Measurements from ENCODE around the gene AP3D1.

The AP3D1 gene

GRCh38 chr19:2145831-2146241 lies 5.5 kb downstream of the AP3D1 start:
- TF ChIP-seq, protein P1, sequence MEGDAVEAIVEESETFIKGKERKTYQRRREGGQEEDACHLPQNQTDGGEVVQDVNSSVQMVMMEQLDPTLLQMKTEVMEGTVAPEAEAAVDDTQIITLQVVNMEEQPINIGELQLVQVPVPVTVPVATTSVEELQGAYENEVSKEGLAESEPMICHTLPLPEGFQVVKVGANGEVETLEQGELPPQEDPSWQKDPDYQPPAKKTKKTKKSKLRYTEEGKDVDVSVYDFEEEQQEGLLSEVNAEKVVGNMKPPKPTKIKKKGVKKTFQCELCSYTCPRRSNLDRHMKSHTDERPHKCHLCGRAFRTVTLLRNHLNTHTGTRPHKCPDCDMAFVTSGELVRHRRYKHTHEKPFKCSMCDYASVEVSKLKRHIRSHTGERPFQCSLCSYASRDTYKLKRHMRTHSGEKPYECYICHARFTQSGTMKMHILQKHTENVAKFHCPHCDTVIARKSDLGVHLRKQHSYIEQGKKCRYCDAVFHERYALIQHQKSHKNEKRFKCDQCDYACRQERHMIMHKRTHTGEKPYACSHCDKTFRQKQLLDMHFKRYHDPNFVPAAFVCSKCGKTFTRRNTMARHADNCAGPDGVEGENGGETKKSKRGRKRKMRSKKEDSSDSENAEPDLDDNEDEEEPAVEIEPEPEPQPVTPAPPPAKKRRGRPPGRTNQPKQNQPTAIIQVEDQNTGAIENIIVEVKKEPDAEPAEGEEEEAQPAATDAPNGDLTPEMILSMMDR (conservative IDR thresholded peaks at IDR 0.05; ENCODE audit: low read depth, low read length): no peak
- Histone ChIP-seq H2AFZ (ENCODE audit: low read depth) (no peak overlapping the region), H3K4me3 (IDR thresholded peaks at IDR 0.05; ENCODE audit: insufficient read depth, low read depth, low read length) (no peak overlapping the region), H4K20me1 (ENCODE audit: insufficient read depth) (no peaks in the 10 kb centered on the region), H3K79me2 (ENCODE audit: insufficient read depth, low read depth) (peaks cover 99% of the 10 kb centered on the region), H3K4me2 (no peak overlapping the region), H3K27ac (no peak overlapping the region), H3K36me3 (ENCODE audit: insufficient read depth) (no peaks in the 10 kb centered on the region), H3K27me3 (ENCODE audit: insufficient read depth, low read depth) (no peaks in the 10 kb centered on the region), H3K9ac (no peak overlapping the region), H3K4me1 (ENCODE audit: low read depth, poor library complexity, severe bottlenecking) (peaks cover 12% of the 10 kb centered on the region)

- Histone ChIP-seq H3K4me1 (ENCODE audit: low read depth, poor library complexity, severe bottlenecking) (no peaks in the 10 kb centered on the region), H3K9ac (no peak overlapping the region), H3K4me3 (IDR thresholded peaks at IDR 0.05; ENCODE audit: insufficient read depth, low read depth, low read length) (no peak overlapping the region), H4K20me1 (ENCODE audit: insufficient read depth) (no peaks in the 10 kb centered on the region), H3K27ac (no peak overlapping the region), H3K79me2 (ENCODE audit: insufficient read depth, low read depth) (peaks cover 85% of the 10 kb centered on the region), H2AFZ (ENCODE audit: low read depth) (no peak overlapping the region), H3K27me3 (ENCODE audit: insufficient read depth, low read depth) (no peaks in the 10 kb centered on the region), H3K4me2 (no peak overlapping the region), H3K36me3 (ENCODE audit: insufficient read depth) (no peaks in the 10 kb centered on the region)
- TF ChIP-seq, protein P1 (conservative IDR thresholded peaks at IDR 0.05; ENCODE audit: low read depth, low read length): no peak
Measured at GRCh38 chr19:2144190-2144589, 7.2 kb downstream of the AP3D1 start.

GRCh38 chr19:2142173-2142829 lies 9.1 kb downstream of the AP3D1 start:
- Histone ChIP-seq H3K4me1 (ENCODE audit: low read depth, poor library complexity, severe bottlenecking) (no peaks in the 10 kb centered on the region), H3K27me3 (ENCODE audit: insufficient read depth, low read depth) (no peaks in the 10 kb centered on the region), H3K79me2 (ENCODE audit: insufficient read depth, low read depth) (peaks cover 66% of the 10 kb centered on the region), H3K4me3 (IDR thresholded peaks at IDR 0.05; ENCODE audit: insufficient read depth, low read depth, low read length) (no peak overlapping the region), H3K9ac (no peak overlapping the region), H3K36me3 (ENCODE audit: insufficient read depth) (no peaks in the 10 kb centered on the region), H3K27ac (no peak overlapping the region), H2AFZ (ENCODE audit: low read depth) (no peak overlapping the region), H3K4me2 (no peak overlapping the region), H4K20me1 (ENCODE audit: insufficient read depth) (no peaks in the 10 kb centered on the region)
- TF ChIP-seq, protein P1 (conservative IDR thresholded peaks at IDR 0.05; ENCODE audit: low read depth, low read length): no peak

DNA sequence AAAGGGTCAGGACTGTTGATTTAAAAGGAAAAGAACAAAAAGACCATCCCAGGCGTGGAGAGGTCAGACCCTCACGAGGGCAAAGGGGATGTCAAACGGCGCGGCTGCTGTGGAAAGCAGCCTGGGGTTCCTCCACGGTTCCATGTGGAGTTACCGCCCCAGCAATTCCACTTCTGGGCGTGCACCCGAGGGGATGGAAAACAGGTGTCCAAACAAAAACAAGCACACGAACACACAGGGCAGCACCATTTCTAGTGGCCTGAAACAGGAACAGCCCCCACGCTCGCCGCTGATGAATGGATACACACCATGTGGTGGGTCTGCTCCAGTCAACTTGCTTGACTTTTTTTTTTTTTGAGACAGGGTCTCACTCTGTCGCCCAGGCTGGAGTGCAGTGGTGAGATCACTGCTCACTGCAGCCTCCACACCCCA lies 11.2 kb downstream of the AP3D1 start:
- H3K4me2 ChIP-seq: no peak overlapping the region
- no peaks in the 10 kb centered on the region for H3K4me1 ChIP-seq (ENCODE audit: low read depth, poor library complexity, severe bottlenecking)
- no peak overlapping the region for H3K27ac ChIP-seq
- H4K20me1 ChIP-seq (ENCODE audit: insufficient read depth): no peaks in the 10 kb centered on the region
- H3K9ac ChIP-seq: no peak overlapping the region
- peaks cover 44% of the 10 kb centered on the region for H3K79me2 ChIP-seq (ENCODE audit: insufficient read depth, low read depth)
- no peak overlapping the region for H2AFZ ChIP-seq (ENCODE audit: low read depth)
- no peak overlapping the region for H3K4me3 ChIP-seq (IDR thresholded peaks at IDR 0.05; ENCODE audit: insufficient read depth, low read depth, low read length)
- no peaks in the 10 kb centered on the region for H3K36me3 ChIP-seq (ENCODE audit: insufficient read depth)
- TF ChIP-seq, protein P1 (conservative IDR thresholded peaks at IDR 0.05; ENCODE audit: low read depth, low read length): no peak
- no peaks in the 10 kb centered on the region for H3K27me3 ChIP-seq (ENCODE audit: insufficient read depth, low read depth)
